ENCODE results near the gene HBEGF. TPM values are rescaled to one million over a fixed set of nuclear protein-coding genes. Genes with fewer than 3 reads are reported as not detected.

Gene HBEGF
- total and polyA plus RNA-seq, 2 donors (not counting 1 experiment from before 2014, with no cell fraction given): 1.8 to 10.3 TPM

- no peaks in the 10 kb centered on the region for H4K20me1 ChIP-seq (ENCODE audit: control insufficient read depth, extremely low read depth, insufficient read depth, low read length)
Measured at GRCh38 chr5:140366589-140367255, 20.3 kb upstream of the HBEGF start.

GRCh38 chr5:140365941-140366340 lies 19.5 kb upstream of the HBEGF start:
- no peak for DNase-seq (ENCODE audit: low read depth in 2 of 2)
- Histone ChIP-seq H3K4me2 (ENCODE audit: extremely low read depth, insufficient read depth, low read length) (no peak overlapping the region), H3K79me2 (ENCODE audit: control insufficient read depth, insufficient read depth, low read length) (no peaks in the 10 kb centered on the region), H3K4me3 (replicated peaks in 1 of 4; ENCODE audit: control extremely low read depth in 1 of 4, insufficient read depth in 1 of 4, low read depth in 3 of 4, low read length in 4 of 4) (no peak overlapping the region), H3K4me1 (ENCODE audit: control insufficient read depth, extremely low read depth, insufficient read depth, low read length) (no peaks in the 10 kb centered on the region), H2AFZ (ENCODE audit: low read length) (no peak overlapping the region), H3K27me3 (ENCODE audit: control insufficient read depth, insufficient read depth, low read length) (peaks cover 7% of the 10 kb centered on the region), H4K20me1 (ENCODE audit: control insufficient read depth, extremely low read depth, insufficient read depth, low read length) (no peaks in the 10 kb centered on the region), H3K36me3 (ENCODE audit: control insufficient read depth, insufficient read depth, low read length) (no peaks in the 10 kb centered on the region), H3K27ac (ENCODE audit: insufficient read depth, low read length) (no peak overlapping the region), H3K9ac (ENCODE audit: insufficient read depth, low read length) (no peak overlapping the region), H3K9me3 (ENCODE audit: control insufficient read depth, insufficient read depth, low read depth, low read length) (no peaks in the 10 kb centered on the region)
- no peak for TF ChIP-seq EZH2 (IDR thresholded peaks at IDR 0.05; ENCODE audit: low read length, missing control alignments)
- no peak for TF ChIP-seq CTCF (conservative IDR thresholded peaks at IDR 0.05 in 1 of 2, IDR thresholded peaks at IDR 0.05 in 1 of 2; ENCODE audit: low read depth in 1 of 2, low read length in 2 of 2)

More at GRCh38 chr5:140366589-140367255, 20.3 kb upstream of the HBEGF start:
- no peak overlapping the region for H3K4me2 ChIP-seq (ENCODE audit: extremely low read depth, insufficient read depth, low read length)
- no peak overlapping the region for H2AFZ ChIP-seq (ENCODE audit: low read length)
- no peaks in the 10 kb centered on the region for H3K9me3 ChIP-seq (ENCODE audit: control insufficient read depth, insufficient read depth, low read depth, low read length)
- H3K79me2 ChIP-seq (ENCODE audit: control insufficient read depth, insufficient read depth, low read length): no peaks in the 10 kb centered on the region
- TF ChIP-seq EZH2 (IDR thresholded peaks at IDR 0.05; ENCODE audit: low read length, missing control alignments) (no peak), CTCF (conservative IDR thresholded peaks at IDR 0.05 in 1 of 2, IDR thresholded peaks at IDR 0.05 in 1 of 2; ENCODE audit: low read depth in 1 of 2, low read length in 2 of 2) (no peak)
- no peak overlapping the region for H3K4me3 ChIP-seq (replicated peaks in 1 of 4; ENCODE audit: control extremely low read depth in 1 of 4, insufficient read depth in 1 of 4, low read depth in 3 of 4, low read length in 4 of 4)
- H3K27me3 ChIP-seq (ENCODE audit: control insufficient read depth, insufficient read depth, low read length): peaks cover 8% of the 10 kb centered on the region
- no peaks in the 10 kb centered on the region for H3K36me3 ChIP-seq (ENCODE audit: control insufficient read depth, insufficient read depth, low read length)
- no peak for DNase-seq (ENCODE audit: low read depth in 2 of 2)
- no peak overlapping the region for H3K27ac ChIP-seq (ENCODE audit: insufficient read depth, low read length)
- no peaks in the 10 kb centered on the region for H3K4me1 ChIP-seq (ENCODE audit: control insufficient read depth, extremely low read depth, insufficient read depth, low read length)
- H3K9ac ChIP-seq (ENCODE audit: insufficient read depth, low read length): no peak overlapping the region

- TF ChIP-seq EZH2 (IDR thresholded peaks at IDR 0.05; ENCODE audit: low read length, missing control alignments) (no peak), CTCF (conservative IDR thresholded peaks at IDR 0.05 in 1 of 2, IDR thresholded peaks at IDR 0.05 in 1 of 2; ENCODE audit: low read depth in 1 of 2, low read length in 2 of 2) (no peak)
- no peaks in the 10 kb centered on the region for H3K9me3 ChIP-seq (ENCODE audit: control insufficient read depth, insufficient read depth, low read depth, low read length)
- H3K4me3 ChIP-seq (replicated peaks in 1 of 4; ENCODE audit: control extremely low read depth in 1 of 4, insufficient read depth in 1 of 4, low read depth in 3 of 4, low read length in 4 of 4): no peak overlapping the region
- H2AFZ ChIP-seq (ENCODE audit: low read length): no peak overlapping the region
- no peak for DNase-seq (ENCODE audit: low read depth in 2 of 2)
- no peak overlapping the region for H3K27ac ChIP-seq (ENCODE audit: insufficient read depth, low read length)
- no peaks in the 10 kb centered on the region for H4K20me1 ChIP-seq (ENCODE audit: control insufficient read depth, extremely low read depth, insufficient read depth, low read length)
- no peak overlapping the region for H3K4me2 ChIP-seq (ENCODE audit: extremely low read depth, insufficient read depth, low read length)
- H3K36me3 ChIP-seq (ENCODE audit: control insufficient read depth, insufficient read depth, low read length): no peaks in the 10 kb centered on the region
- no peak overlapping the region for H3K9ac ChIP-seq (ENCODE audit: insufficient read depth, low read length)
- H3K79me2 ChIP-seq (ENCODE audit: control insufficient read depth, insufficient read depth, low read length): no peaks in the 10 kb centered on the region
- peaks cover 7% of the 10 kb centered on the region for H3K27me3 ChIP-seq (ENCODE audit: control insufficient read depth, insufficient read depth, low read length)
- H3K4me1 ChIP-seq (ENCODE audit: control insufficient read depth, extremely low read depth, insufficient read depth, low read length): no peaks in the 10 kb centered on the region
Measured at GRCh38 chr5:140365282-140365681, 18.9 kb upstream of the HBEGF start.
